ENCODE data around the gene GPRIN1.
A peak's percentile ranks its signal among the peaks of the same experiment; 100 is the strongest.
"Not testable (repeated sequence)": the region's sequence is repeated elsewhere in the genome, so short reads cannot be mapped to it uniquely, and the experiment has no call there.

GPRIN1 gene

DNA sequence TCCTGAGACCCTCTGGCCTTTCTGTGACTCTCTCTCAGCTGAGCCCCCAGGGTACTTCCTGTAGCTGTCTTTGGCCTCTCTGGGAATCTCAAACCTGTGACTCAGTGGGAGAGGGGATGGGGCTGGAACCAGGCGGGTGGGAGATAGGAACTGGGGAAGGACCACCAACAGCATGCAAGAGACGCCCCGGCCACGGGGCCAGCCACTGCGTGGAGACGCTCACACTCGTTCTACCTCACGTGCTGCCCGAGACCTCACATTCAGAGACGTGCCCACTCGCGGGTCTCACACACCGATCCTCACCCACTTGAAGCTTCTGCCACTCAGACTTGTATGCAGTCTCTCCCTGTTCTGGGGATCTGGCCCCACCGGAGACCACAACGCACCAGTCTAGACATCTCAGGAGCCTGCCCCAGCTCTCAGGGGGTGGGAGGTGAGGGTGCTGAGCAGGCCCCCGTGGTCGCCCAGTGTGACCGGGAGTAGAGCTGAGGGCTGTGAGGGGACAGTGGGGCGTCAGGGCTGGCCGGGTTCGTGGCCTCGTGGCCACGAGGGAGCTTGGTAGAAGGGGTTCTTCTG is 13.8 kb downstream of the GPRIN1 start:
- DNase-seq = no peak

DNA sequence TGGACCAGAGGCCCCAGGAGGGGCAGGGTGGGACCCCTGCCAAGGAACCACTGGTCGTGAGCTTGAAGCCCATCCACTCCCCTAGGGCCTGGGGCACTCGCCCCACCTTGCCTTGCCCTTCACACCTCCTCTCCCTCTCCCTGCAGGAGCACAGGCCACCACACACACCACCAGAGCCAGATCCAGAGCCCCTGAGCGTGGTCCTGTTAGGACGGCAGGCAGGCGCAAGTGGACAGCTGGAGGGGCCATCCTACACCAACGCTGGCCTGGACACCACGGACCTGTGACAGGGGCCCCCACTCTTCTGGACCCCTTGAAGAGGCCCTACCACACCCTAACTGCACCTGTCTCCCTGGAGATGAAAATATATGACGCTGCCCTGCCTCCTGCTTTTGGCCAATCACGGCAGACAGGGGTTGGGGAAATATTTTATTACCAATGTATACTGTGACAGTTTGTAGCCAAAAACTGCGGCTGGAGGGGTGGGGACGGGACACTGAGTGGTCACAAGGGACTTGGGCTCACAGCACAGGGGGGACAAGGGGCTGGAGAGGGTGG is 14.5 kb downstream of the GPRIN1 start:
- DNase-seq = no peak

DNA sequence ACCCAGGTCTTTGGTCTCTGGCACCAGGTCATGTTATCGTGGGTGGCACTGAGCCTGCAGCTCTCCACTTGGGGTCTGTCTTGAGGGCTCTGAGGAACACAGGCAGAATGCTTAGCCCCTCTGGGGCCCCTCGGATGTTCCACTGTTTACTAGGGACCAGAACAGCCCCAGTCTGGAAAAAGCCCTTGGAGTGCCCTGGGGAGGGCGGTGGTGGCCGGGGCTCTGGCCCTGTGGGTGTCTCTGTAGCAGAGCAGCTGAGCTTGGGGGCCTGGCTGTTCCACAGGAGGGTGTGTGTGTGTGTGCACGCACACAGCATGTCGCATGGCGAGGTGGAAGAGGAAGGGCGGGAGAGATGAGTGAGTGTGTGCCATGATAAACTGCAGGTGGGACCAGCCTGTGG is 15.4 kb downstream of the GPRIN1 start:
- DNase-seq = no peak

GRCh38 chr5:176593273-176593869 is 16.6 kb downstream of the GPRIN1 start:
- DNase-seq = no peak

DNA sequence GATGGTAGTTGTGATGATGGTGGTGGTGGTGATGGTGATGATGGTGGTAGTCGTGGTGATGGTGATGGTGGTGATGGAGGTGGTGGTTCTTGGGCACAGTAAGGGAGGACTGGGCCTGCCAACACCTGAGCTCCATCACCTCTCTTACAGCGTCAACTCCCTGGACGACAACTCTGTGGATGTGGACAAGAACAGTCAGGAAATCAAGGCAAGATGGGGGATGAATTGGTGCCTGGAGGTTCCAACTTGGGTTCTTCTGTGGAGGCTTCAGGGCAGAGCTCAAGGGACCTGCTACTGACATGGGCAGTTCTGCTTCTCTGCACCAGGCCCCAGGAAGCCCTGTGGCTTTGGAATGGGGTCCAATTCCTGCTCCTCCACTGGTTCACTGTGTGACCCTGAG is 17.4 kb downstream of the GPRIN1 start:
- DNase-seq = no peak

GRCh38 chr5:176591667-176592066 is 18.3 kb downstream of the GPRIN1 start:
- DNase-seq = not testable (repeated sequence)

DNA sequence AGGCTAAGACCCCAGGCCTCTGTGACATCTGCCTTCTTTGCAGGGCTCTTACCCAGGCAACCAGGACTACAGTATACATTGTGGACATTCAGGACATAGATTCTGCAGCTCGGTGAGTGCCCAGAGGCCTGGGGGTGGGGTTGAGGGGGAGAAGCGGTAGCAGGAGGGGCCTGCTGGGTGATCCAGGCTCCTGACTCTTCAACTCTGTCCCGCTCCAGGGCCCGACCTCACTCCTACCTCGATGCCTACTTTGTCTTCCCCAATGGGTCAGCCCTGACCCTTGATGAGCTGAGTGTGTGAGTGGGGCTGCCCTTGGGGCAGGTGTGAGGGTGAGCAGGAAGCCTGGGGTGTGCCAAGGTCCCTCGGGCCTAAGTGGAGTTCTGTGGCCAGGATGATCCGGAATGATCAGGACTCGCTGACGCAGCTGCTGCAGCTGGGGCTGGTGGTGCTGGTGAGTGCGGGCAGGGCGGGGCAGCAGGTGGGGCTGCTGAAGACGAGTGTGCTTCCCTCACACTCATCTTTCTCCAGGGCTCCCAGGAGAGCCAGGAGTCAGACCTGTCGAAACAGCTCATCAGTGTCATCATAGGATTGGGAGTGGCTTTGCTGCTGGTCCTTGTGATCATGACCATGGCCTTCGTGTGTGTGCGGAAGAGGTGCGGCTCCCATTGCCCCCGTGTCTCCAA is 19.8 kb downstream of the GPRIN1 start:
- no peak for DNase-seq

GRCh38 chr5:176589039-176589769 is 20.8 kb downstream of the GPRIN1 start:
- DNase-seq = no peak

DNA sequence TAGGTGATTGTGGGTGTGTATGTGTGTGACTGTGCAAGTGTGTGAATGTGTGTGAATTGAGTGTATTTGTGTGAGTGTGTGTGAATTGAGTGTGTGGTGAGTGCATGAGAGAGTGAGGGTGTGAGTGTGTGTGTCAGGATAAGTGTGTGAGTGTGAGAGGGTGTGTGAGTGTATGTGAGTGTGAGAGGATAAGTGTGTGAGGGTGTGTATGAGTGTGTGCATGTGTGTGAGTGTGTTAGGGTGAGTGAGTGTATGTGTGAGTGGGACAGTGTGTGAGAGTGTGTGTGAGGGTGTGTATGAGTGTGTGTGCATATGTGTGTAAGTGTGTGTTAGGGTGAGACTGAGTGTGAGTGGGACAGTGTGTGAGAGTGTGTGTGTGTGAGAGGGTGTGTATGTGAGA is 21.7 kb downstream of the GPRIN1 start:
- DNase-seq = no peak

DNA sequence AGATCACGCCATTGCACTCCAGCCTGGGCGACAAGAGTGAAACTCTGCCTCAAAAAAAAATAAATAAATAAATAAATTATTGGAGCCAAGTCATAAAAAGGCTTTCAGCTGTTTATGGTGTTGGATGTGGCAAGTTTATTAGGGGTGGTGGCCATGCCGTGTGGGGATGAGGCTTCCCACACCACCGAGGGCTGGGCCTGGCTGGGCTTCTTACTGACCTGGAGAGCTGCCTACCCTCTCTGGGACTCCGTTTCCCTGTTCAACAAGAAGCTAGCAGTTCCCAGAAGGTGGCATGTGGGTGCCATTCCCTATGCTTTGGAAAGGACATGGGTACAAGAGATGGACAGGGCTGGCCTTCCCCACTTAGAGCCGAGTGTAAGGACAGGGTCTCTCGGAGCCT is 22.6 kb downstream of the GPRIN1 start:
- no peak for DNase-seq

- no peak for DNase-seq
Measured at GRCh38 chr5:176583076-176583475, 26.9 kb downstream of the GPRIN1 start.

- DNase-seq = no peak
Measured at GRCh38 chr5:176581361-176581760, 28.6 kb downstream of the GPRIN1 start.

DNA sequence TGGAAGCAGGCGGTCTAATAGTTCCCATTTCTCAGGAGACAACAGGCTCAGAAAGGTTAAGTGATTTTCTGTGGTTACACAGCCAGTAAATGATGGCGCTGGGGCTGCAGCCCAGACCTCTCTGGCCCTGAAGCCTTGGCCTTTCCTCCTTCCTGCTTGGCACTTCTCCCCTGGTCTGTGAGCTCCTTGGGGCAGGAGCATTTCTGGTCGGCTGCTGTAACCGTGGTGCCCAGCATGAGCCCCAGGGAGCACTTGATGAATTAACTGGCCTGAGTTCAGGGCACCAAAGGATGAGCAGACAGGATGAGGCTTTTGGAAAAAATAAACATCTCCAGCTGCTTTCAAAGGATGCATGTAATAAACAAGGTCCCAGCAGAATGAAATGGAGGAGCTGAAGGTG is 30.6 kb downstream of the GPRIN1 start:
- no peak for DNase-seq

DNA sequence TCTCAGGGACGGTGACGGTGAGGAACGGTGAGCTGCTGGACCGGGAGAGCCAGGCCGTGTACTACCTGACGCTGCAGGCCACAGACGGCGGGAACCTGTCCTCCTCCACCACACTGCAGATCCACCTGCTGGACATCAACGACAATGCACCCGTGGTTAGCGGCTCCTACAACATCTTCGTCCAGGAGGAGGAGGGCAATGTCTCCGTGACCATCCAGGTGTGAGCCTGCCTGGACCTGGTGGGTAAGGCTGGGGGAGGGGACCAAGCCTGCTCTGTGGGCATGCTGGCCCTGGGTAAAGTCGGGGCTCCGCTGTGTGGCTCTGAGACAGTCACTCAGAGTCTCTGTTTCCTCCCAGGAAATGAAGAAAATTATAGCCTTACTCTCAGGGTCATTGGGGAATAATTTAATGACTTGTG is 31.6 kb downstream of the GPRIN1 start:
- no peak for DNase-seq

GRCh38 chr5:176577312-176578176 is 32.4 kb downstream of the GPRIN1 start:
- DNase-seq = no peak

- DNase-seq = no peak
Measured at GRCh38 chr5:176575488-176576422, 34.2 kb downstream of the GPRIN1 start.

DNA sequence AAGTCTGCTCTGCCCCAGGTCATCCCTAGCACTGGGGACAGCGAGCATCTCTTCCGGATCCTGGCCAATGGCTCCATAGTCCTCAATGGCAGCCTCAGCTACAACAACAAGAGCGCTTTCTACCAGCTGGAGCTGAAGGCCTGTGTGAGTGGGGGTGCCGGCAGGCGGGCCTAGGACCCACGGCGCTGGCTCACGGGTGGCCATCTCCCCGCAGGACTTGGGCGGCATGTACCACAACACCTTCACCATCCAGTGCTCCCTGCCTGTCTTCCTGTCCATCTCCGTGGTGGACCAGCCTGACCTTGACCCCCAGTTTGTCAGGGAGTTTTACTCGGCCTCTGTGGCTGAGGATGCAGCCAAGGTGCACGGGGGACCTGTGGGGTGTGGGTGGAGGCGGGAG is 34.9 kb downstream of the GPRIN1 start:
- DNase-seq = no peak

GRCh38 chr5:176574297-176574591 is 35.7 kb downstream of the GPRIN1 start:
- no peak for DNase-seq

DNA sequence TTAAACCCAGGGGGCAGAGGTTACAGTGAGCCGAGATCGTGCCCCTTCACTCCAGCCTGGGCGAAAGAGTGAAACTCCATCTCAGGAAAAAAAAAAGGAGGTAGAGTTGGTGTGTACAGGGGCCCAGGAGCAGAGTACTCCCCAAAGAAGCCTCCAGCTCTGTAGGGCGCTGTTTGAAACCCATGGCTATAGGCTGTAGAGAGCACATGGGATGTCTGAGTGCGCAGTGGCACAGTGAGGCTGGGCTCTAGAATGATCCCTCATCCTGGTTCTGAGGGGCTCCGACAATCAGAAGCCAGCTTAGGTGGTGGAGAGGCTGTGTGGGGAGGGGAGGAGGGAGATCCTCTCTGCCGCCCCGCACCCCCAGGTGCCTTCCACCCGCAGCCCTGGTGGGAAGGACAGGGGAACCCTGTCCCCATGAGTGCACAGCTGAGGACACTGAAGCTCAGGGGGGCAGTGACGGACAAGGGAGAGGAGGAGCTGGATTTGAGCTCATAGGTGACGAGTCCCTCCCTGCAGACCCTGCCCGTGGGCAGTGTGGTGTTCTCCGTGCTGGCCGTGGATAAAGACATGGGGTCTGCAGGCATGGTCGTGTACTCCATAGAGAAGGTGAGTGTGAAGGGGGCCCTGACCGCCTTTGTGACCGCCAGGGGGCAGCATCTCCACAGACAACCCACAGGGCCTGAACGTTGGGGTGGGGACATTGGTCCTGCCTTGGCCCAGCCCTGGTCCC is 36.2 kb downstream of the GPRIN1 start:
- DNase-seq = peak; percentile 43 to 60

- no peak for DNase-seq
Measured at GRCh38 chr5:176570044-176570443, 39.9 kb downstream of the GPRIN1 start.

DNA sequence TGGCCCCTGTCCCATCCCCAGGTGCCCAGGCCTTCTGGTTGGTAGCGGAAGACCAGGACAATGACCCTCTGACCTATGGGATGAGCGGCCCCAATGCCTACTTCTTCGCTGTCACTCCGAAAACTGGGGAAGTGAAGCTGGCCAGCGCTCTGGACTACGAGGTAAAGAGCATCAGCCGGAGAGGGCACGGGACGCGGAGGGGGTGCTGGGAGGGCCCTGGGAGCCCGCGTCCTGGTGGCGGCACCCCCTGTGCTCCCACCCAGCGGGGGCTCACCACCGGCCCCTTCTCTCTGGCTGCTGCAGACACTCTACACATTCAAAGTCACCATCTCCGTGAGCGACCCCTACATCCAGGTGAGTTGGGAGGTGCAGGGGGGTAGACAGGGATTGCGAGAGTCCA is 41.3 kb downstream of the GPRIN1 start:
- DNase-seq = no peak
